DMS 273 treated with DMSO at 0.1 percent for 48 hours (cell line): ENCODE measurements around the gene SGCG.

Source experiments
- DNase-seq: peaks from one replicate; lab custom pipeline; 2025; lab: John Stamatoyannopoulos, UW

SGCG gene

GRCh38 chr13:23330356-23330755 lies 149.6 kb downstream of the SGCG start:
- DNase-seq, result no peak

- DNase-seq, result no peak
Observed at GRCh38 chr13:23339225-23339624, 158.4 kb downstream of the SGCG start.

- no peak for DNase-seq
Observed at GRCh38 chr13:23344931-23345595, 164.3 kb downstream of the SGCG start.

- DNase-seq, result no peak
Observed at GRCh38 chr13:23347601-23348000, 166.8 kb downstream of the SGCG start.

- DNase-seq, result no peak
Observed at GRCh38 chr13:23348262-23349127, 167.7 kb downstream of the SGCG start.

GRCh38 chr13:23349161-23349897 lies 168.6 kb downstream of the SGCG start:
- no peak for DNase-seq

- no peak for DNase-seq
Observed at GRCh38 chr13:23350009-23350408, 169.2 kb downstream of the SGCG start.

GRCh38 chr13:23352161-23352560 lies 171.4 kb downstream of the SGCG start:
- no peak for DNase-seq

- DNase-seq, result no peak
Observed at GRCh38 chr13:23354520-23354919, 173.7 kb downstream of the SGCG start.

- no peak for DNase-seq
Observed at GRCh38 chr13:23356368-23356767, 175.6 kb downstream of the SGCG start.

GRCh38 chr13:23357349-23357748 lies 176.6 kb downstream of the SGCG start:
- DNase-seq, result no peak

- DNase-seq, result no peak
Observed at GRCh38 chr13:23359882-23360281, 179.1 kb downstream of the SGCG start.

- no peak for DNase-seq
Observed at GRCh38 chr13:23365652-23366051, 184.9 kb downstream of the SGCG start.

GRCh38 chr13:23367907-23368306 lies 187.1 kb downstream of the SGCG start:
- no peak for DNase-seq

- no peak for DNase-seq
Observed at GRCh38 chr13:23372264-23372906, 191.6 kb downstream of the SGCG start.
